Measurements from ENCODE around the gene ANKFY1. TPM values are rescaled to one million over a fixed set of nuclear protein-coding genes. Genes with fewer than 3 reads are reported as not detected.

Gene ANKFY1
- total and polyA plus RNA-seq, 9 donors = 13.7 to 65.1 (median 45.7) TPM

DNA sequence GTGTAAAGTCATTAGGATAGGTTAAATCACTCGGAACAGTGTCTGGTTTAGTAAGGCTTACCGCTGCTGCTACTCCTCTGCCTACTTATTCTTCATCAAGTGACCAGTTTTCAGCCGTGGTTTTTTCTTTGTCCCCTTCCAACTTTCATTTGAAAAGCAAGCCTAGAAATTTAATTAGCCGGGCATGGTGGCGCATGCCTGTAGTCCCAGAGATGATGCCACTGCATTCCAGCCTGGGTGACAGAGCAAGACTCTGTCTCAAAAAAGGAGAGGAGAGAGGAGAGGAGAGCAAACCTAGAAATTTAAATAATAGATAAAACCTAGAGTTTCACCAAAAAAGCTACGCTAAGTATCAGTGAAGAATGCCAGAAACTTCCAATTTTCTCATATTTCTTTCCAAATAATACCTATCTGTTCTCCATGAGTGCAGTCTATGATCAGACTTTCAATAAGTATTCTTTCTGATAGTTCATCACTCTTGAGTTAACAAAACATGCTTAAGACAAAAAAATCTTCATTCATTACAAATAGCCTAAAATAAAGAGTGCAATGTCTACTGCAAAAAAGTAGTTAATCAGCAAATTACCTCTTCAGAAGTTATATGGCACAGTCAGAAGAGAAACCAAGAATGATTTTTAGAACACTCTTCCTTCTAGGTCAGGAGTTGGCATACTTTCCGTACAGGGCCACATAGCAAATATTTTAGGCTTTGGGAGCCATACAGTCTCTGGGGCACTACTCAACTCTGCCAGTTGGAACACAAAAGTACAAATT, 15.1 kb downstream of the ANKFY1 start:
- Histone ChIP-seq H3K9me3 (no peaks in the 10 kb centered on the region), H3K4me3 (no peak overlapping the region), H3K36me3 (no peaks in the 10 kb centered on the region), H3K27ac (no peak overlapping the region), H3K27me3 (no peaks in the 10 kb centered on the region), H3K4me1 (ENCODE audit: insufficient read depth) (peaks cover 3% of the 10 kb centered on the region)
- no peak for DNase-seq
- intact Hi-C loops (cut with DNase I) = no loop called here
- no peak for TF ChIP-seq EP300 (IDR thresholded peaks at IDR 0.05)
- no peak for TF ChIP-seq POLR2A (IDR thresholded peaks at IDR 0.05)
- TF ChIP-seq, protein P1, sequence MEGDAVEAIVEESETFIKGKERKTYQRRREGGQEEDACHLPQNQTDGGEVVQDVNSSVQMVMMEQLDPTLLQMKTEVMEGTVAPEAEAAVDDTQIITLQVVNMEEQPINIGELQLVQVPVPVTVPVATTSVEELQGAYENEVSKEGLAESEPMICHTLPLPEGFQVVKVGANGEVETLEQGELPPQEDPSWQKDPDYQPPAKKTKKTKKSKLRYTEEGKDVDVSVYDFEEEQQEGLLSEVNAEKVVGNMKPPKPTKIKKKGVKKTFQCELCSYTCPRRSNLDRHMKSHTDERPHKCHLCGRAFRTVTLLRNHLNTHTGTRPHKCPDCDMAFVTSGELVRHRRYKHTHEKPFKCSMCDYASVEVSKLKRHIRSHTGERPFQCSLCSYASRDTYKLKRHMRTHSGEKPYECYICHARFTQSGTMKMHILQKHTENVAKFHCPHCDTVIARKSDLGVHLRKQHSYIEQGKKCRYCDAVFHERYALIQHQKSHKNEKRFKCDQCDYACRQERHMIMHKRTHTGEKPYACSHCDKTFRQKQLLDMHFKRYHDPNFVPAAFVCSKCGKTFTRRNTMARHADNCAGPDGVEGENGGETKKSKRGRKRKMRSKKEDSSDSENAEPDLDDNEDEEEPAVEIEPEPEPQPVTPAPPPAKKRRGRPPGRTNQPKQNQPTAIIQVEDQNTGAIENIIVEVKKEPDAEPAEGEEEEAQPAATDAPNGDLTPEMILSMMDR (IDR thresholded peaks at IDR 0.05) = no peak
- 88 to 96% (median 90%) methylated on average over 7 of the region's 7 CpGs for WGBS, 3 donors

DNA sequence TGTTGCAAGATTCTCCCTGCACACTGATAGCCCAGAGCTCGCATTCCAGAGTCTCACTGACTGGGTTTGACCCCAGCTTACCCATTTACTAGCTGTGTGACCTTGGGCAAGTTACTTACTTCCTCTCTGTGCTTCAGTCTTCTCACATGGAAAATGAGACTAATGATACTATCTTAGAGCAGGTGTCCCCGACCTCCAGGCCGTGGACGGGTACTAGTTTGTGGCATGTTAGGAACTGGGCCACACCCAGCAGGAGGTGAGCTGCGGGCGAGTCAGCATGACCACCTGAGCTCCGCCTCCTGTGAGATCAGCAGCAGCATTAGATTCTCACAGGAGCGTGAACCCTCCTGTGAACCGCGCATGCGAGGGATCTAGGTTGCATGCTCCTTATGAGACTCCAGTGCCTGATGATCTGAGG, 15.8 kb downstream of the ANKFY1 start:
- DNase-seq = no peak
- intact Hi-C loops (cut with DNase I) = no loop called here

DNA sequence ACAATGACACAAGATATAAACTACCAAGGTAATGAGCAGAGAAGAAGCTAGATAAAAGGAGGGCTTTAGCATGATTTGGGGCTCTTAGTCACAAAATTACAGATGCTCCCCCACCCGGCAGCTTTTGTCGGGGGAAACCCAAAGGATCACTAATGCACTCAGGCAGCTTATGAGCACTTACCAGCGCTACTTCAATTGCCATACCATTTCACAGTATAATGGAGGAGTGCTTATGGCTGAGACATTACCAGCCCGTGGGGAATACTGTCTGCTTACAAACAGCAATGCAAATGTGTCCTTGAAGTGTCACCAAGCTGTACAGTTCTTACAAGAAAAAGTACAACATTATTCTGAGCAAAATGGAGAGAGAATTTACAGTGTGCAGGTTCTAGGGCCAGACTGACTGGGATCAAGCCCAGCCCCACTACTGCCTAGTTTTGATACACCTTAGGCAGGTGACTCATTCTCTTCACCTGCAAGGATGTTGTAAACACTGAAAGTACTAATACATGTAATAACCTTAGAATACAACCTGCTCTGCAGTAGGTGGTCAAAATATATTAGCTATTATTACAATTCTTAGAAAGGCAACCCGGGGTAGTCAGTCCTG, 16.3 kb downstream of the ANKFY1 start:
- Histone ChIP-seq H3K27me3 (no peaks in the 10 kb centered on the region), H3K9me3 (no peaks in the 10 kb centered on the region), H3K4me3 (no peak overlapping the region), H3K4me1 (ENCODE audit: insufficient read depth) (peaks cover 3% of the 10 kb centered on the region), H3K36me3 (no peaks in the 10 kb centered on the region), H3K27ac (no peak overlapping the region)
- no peak for DNase-seq
- TF ChIP-seq, protein P1 (IDR thresholded peaks at IDR 0.05) = no peak
- TF ChIP-seq EP300 (IDR thresholded peaks at IDR 0.05) = no peak
- TF ChIP-seq POLR2A (IDR thresholded peaks at IDR 0.05) = no peak
- 44 to 61% (median 54%) methylated on average over 5 of the region's 5 CpGs for WGBS, 3 donors
- intact Hi-C loops (cut with DNase I) = no loop called here

More for the DNA sequence above, 15.8 kb downstream of the ANKFY1 start:
- no peak overlapping the region for H3K4me3 ChIP-seq
- no peaks in the 10 kb centered on the region for H3K27me3 ChIP-seq
- TF ChIP-seq POLR2A (IDR thresholded peaks at IDR 0.05) (no peak), EP300 (IDR thresholded peaks at IDR 0.05) (no peak)
- TF ChIP-seq, protein P1 (IDR thresholded peaks at IDR 0.05) = no peak
- no peak overlapping the region for H3K27ac ChIP-seq
- peaks cover 3% of the 10 kb centered on the region for H3K4me1 ChIP-seq (ENCODE audit: insufficient read depth)
- H3K36me3 ChIP-seq = no peaks in the 10 kb centered on the region
- H3K9me3 ChIP-seq = no peaks in the 10 kb centered on the region
- 83 to 88% (median 86%) methylated on average over 11 of the region's 11 CpGs for WGBS, 3 donors

DNA sequence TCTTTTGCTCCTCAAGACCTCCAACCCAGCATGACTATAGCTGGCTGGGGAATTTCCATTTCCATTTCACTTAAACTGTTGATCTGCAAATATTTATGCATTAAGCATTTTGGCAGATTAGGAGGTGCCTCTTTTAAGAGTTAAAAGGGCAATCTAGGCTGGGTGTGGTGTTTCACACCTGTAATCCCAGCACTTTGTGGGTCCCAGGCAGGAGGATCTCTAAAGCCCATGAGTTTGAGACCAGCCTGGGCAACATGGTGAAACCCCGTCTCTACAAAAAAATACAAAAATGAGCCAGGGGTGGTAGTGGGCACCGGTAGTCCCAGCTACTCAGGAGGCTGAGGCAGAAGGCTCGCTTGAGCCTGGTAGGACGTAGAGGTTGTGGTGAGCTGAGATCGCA, 17.1 kb downstream of the ANKFY1 start:
- intact Hi-C loops (cut with DNase I) = no loop called here
- Histone ChIP-seq H3K9me3 (no peaks in the 10 kb centered on the region), H3K27me3 (no peaks in the 10 kb centered on the region), H3K4me1 (ENCODE audit: insufficient read depth) (peaks cover 2% of the 10 kb centered on the region), H3K4me3 (no peak overlapping the region), H3K36me3 (no peaks in the 10 kb centered on the region), H3K27ac (no peak overlapping the region)
- no peak for TF ChIP-seq POLR2A (IDR thresholded peaks at IDR 0.05)
- TF ChIP-seq EP300 (IDR thresholded peaks at IDR 0.05) = no peak
- DNase-seq = no peak
- 94 to 96% (median 95%) methylated on average over 5 of the region's 5 CpGs for WGBS, 3 donors

DNA sequence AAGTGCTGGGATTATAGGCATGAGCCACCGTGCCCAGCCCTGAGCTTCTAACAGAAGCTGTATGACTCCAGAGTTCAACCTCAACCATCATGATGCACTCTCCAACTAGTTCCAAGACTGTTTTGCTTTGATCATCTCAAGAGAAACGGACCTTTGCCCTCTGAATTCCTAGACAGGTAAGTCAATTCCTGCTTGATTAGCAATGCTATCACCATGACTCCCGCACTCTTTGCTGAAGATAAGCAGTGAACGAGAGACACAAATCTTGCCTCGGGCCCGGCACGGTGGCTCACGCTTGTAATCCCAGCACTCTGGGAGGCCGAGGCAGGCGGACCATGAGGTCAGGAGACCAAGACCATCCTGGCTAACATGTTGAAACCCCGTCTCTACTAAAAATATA, 22.2 kb downstream of the ANKFY1 start:
- WGBS, 3 donors = 93 to 95% (median 94%) methylated on average over 11 of the region's 11 CpGs
- intact Hi-C loops (cut with DNase I) = no loop called here
- no peaks in the 10 kb centered on the region for H3K36me3 ChIP-seq
- H3K27me3 ChIP-seq = no peaks in the 10 kb centered on the region
- H3K4me3 ChIP-seq = no peak overlapping the region
- no peak overlapping the region for H3K27ac ChIP-seq
- no peaks in the 10 kb centered on the region for H3K9me3 ChIP-seq
- no peak for DNase-seq
- no peaks in the 10 kb centered on the region for H3K4me1 ChIP-seq (ENCODE audit: insufficient read depth)
- TF ChIP-seq POLR2A (IDR thresholded peaks at IDR 0.05) (no peak), EP300 (IDR thresholded peaks at IDR 0.05) (no peak)
- TF ChIP-seq, protein P1 (IDR thresholded peaks at IDR 0.05) = no peak
